Activated CD8-positive, alpha-beta memory T cell treated with anti-CD3 and anti-CD28 coated beads, Interleukin-2, amount 50 U/mL, for 24 hours (primary cell): ENCODE measurements around the gene GLDC.

Experiments
- DNase-seq: peaks from one replicate; pipeline ENCODE4 v3.0.0-alpha.2; 2020; ENCODE audit errors: extremely low read depth

GLDC gene

DNA sequence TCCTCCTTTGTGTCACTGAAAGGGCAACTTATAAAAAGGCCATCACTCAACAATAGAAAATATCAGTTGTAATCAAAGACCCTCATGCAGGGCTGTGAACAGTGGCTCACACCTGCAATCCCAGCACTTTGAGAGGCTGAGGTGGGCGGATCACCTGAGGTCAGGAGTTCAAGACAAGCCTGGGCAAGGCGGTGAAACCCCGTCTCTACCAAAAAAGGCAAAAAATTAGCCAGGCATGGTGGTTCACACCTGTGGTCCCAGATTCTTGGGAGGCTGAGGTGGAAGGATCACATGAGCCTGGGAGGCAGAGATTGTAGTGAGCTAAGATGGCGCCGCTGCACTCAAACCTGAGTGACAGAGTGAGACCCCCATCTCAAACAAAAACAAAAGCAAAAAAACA is 24.7 kb downstream of the GLDC start:
- no peak for DNase-seq

DNA sequence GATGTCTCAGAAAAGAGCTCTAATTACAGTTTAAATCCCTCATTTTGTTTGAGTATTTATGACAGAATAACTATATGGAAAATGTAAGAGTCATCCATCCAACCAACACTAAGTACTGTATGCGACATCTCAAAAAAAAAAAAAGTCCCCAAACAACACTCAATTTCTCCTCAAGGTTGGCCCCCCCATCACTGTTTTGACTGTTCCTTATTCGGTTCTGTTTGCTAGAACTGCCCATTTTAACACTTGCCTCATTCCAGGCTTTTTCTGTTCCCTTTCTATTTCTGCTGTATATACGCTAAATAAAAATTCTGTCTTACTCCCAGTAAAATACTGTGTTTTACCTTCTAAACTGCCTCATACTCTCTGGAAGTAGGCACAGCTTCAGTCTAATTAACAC is 25.2 kb downstream of the GLDC start:
- DNase-seq: no peak

GRCh38 chr9:6619909-6620308 is 25.6 kb downstream of the GLDC start:
- DNase-seq: no peak

GRCh38 chr9:6616951-6617602 is 28.5 kb downstream of the GLDC start:
- no peak for DNase-seq

DNA sequence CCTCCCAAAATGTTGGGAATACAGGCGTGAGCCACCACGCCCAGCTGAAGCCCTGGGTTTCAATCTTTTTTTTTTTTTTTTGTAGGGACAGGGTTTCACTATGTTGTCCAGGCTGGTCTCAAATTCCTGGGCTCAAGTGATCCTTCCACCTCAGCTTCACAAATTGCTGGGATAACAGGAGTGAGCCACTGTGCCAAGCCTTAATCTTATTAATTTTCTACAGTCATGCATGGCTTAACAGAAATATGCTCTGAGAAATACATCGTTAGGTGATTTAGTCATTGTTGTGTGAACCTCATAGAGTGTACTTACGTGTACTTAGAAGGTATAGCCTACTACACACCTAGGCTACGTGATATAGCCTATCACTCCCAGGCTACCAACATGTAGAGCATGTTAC is 31.0 kb downstream of the GLDC start:
- DNase-seq: no peak

DNA sequence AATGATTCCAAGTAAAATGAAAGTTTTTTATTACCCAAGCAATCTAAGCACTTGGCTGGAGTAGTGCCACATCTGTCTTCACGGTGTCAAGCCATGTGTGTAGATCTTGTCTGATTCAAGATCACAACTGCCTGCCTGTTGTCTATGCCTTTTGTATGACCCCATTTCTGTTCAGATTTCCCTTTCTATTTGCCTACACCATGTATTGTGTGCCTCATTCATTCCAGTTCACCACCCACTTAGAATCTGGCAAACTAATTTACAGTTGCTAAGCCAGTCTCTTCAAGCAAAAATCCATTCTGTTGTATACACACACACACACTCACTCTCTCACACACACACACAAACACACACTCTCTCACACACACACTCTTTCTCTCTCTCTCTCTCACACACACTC is 33.7 kb downstream of the GLDC start:
- DNase-seq: no peak

GRCh38 chr9:6610073-6610472 is 35.5 kb downstream of the GLDC start:
- DNase-seq: no peak

DNA sequence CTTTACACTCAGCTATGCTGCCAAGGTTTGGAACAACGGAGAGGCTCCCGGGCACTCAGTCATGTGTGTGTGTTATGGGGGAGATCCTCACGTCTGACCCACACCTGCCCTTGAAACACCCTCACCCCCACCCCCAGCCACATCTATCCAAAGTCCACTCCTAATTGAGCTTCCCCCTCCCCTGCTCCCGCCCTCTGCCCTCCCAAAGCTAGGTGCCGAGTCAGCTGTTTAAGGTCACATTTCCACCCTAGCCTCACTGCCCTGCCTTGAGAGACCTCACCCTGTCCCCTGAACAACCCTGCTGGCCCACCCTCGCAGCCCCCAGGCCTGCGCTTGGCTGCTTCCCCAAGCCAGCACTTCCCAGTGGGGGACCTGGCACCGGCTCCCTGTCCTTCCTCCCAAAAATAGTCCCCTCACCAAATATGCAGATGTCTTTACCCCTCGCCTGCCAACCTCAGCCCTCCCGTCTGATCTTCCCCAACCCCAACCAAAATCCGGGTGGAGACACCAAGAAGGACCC is 36.0 kb downstream of the GLDC start:
- DNase-seq: no peak

- DNase-seq: no peak
Observed at GRCh38 chr9:6605202-6605601, 40.3 kb downstream of the GLDC start.

DNA sequence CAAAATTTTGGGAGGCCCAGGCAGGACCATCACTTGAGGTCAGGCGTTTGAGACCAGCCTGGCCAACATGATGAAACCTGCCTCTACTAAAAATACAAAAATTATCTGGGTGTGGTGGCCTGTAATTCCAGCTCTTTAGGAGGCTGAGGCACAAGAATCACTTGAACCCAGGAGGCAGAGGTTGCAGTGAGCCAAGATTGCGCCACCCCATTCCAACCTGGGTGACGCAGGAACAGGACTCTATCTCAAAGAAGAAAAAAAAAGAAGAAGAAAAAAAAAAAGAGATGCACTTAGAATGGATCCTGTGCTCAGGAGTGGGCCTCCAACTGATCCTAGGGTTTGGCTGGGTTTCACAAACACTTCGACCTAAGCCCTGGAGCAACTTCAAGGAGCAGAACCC is 45.1 kb downstream of the GLDC start:
- DNase-seq: no peak

DNA sequence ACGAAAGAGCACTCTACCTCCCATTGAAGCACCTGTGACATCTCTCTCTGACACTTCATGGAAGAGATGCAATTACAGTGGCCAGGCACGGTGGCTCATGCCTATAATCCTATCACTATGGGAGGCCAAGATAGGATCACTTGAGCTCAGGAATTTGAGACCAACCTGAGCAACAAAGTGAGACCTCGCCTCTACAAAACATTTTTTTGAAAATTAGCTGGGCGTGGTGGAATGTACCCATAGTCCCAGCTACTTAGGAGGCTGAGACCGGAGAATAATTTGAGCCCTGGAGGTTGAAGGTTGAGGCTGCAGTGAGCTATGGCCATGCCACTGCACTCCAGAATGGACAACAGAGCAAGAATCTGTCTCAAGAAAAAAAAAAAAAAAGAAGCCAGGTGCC is 45.5 kb downstream of the GLDC start:
- no peak for DNase-seq

DNA sequence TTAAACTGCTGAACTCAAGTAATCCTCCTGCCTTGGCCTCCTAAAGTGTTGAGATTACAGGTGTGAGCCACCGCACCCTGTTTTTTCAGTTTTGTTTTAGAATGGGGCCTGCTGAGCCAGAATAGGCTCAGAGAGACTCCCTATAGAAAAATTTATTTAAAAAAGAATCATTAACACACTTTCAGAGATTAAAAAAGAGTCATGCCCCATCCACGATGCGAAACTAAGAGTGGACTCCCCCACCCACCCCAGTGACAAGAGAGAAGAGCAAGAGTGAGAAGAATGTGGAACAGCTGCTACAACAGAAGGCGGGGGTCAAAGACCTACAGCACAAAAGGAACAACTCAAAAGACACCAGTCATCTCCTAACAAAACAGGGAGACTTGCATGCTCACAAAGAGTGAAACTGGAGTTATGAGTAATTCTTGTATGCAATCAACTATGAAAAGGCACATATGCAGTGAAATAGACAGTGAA is 47.2 kb downstream of the GLDC start:
- no peak for DNase-seq

- no peak for DNase-seq
Observed at GRCh38 chr9:6592791-6593190, 52.7 kb downstream of the GLDC start.

- DNase-seq: no peak
Observed at GRCh38 chr9:6592231-6592630, 53.3 kb downstream of the GLDC start.

DNA sequence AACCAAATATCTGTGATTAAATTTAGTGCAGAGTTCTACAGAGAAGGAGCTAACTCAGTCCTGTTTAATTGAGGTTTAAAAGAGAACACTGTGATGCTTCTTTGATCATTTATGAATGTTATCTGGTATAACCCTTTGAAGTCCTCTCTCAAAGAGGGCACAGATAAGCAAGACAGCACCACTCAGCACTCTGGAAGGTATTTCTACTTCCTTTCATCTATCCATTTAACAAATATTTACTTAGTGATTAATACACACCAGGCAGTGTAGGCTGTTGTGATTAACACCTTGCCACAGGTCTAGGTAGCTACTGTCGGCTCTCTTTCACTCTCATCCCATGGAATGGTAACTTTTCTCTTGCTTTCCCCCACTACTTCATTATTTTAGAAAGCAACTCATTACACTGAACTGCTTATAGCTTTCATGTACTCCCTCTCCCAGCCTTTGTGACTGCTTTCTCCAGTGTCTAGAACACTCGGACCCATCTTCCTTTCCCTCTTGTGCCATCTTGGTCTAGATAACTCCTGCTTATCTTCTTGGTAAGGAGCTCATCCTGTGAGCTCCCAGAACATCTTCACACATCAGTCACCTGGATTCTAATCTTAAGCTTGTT is 54.7 kb downstream of the GLDC start:
- DNase-seq: no peak

DNA sequence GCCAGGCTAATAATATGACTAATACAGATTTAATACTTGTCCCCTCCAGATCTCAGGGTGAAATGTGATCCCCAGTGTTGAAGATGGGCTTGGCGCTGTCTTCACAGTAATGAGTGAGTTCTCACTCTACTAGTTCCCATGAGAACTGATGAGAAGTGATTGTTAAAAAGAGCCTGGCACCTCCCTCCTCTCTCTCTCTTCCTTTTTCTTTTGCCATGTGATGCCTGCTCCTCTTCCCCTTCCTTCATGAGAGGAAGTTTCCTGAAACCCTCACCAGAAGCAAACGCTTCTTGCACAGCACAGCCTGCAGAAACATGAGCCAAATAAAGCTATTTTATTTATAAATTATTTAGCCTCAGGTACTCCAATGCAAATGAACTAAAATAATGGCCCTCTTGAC is 55.2 kb downstream of the GLDC start:
- DNase-seq: no peak

DNA sequence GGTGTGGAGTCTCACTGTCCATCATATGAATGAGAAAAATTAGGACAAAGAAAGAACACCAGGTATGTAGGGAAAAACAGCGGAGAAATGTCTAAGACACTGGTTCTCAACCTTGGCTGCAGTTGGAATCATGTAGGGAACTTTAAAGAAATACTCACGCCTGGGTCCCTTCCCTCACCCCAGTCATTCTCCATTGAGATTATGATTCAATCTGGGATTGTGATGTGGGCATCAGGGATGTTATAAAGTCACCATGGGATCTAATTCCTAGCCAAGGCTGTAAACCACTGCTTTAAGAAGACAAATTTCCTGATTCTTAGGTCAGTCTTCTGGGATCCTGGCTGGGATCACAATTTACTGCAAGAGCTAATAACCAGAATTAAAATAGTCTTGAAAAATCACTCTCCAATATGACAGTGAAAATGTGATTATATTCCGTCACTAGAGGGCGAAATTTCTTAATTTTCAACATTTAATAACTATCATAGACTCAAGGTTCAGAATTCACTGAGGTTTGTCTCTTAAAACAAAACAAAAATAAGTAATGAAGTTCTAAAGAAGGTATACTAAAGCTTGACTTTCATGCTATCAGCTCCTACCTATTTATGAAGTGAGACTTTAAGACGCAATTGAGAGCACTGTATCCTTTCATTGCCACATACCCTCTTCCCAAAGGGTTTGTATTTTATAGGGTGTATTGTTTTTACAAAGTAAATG is 60.5 kb downstream of the GLDC start:
- no peak for DNase-seq

DNA sequence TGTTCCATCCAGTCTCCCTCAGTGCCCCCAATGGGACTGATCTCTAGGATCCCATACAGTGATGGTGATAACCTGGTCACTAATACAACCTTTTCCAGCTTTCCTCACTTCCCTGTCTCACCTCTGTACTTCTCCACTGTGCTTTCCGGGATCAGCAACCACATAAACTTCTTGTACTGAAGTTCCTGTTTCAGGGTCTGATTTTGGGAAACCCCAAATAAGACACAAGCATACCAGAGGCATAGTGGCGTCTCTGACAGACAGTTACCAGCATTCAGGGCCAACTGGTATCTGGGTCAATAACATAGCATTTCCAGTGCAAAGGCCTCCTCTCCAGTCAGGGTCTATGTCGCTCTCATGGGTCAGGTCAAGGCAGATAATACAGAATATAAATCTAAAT is 64.3 kb downstream of the GLDC start:
- no peak for DNase-seq

GRCh38 chr9:6579613-6580012 is 65.9 kb downstream of the GLDC start:
- DNase-seq: no peak

DNA sequence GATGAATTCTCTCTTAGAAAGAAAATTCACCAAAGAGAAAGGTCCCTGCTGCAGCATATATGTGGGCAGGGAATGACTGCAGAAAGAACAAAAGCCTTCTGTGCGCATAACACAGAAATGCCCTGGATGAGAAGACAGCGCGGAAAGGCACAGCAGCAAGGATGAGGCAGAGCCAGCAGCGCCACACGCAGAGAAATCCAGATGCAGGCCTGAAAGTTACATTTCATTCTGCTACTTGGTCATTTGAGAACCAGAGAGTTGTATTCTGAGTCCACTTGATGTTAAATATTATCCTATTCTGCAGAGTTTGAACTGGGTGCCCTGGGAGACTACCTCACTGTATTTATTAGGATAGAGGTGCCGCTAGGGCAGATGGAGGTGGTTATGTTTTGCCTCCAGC is 68.5 kb downstream of the GLDC start:
- DNase-seq: no peak

DNA sequence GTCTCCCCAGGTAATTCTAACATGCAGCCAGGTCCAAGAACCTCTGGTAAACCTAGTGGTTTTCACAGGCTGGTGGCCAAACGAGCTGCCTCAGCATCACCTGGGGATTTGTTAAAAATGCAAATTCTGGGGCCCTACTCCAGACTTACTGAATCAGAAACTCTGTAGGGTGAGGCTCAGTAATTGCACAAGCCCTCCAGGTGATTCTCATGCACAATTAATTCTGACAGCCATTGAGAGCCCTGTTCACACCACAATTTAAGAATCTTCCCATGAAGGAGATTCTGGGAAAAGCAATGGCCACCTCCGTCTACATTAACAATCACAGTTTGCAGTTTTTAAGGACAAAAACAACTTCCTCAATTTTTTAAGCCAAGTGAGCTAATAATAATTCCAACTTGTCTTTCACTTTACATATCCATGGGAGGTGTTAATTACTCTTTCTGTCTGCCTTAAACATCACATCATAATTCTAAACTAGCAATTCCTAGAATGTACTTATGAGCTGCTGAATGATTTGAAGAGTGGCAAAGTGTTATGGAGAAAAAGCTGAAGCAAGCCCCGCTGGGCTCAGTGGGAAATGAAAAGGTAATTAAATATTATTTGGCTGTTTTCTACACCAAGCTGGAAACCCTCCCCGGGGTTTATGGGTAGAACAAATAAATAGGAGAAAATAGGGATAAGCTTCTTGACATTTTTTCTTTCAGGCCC is 70.0 kb downstream of the GLDC start:
- DNase-seq: no peak

GRCh38 chr9:6567140-6567591 is 78.4 kb downstream of the GLDC start:
- no peak for DNase-seq
